OCI-LY1 (cell line): ENCODE results near the gene STAM.
"Not testable (repeated sequence)": the region's sequence is repeated elsewhere in the genome, so short reads cannot be mapped to it uniquely, and the experiment has no call there.

Experiments used
- H2AFZ ChIP-seq: fragments of 200-600 bp; sonication (generic), shearing (Covaris generic); 2 replicates; pipeline ENCODE4 v1.6.0; 2014; ENCODE audit warnings: antibody characterized with exemption, mild to moderate bottlenecking, low read length
- H3F3A ChIP-seq: fragments of 200-600 bp; sonication (generic), shearing (Covaris generic); 2 replicates; pipeline ENCODE4 v1.6.0; 2014; ENCODE audit warnings: mild to moderate bottlenecking, antibody characterized with exemption, low read length, moderate library complexity; ENCODE audit not compliant: insufficient read depth
- H3K27ac ChIP-seq: fragments of 200-600 bp; sonication (generic); 2 replicates; pipeline ENCODE4 v1.5.1; 2014; ENCODE audit warnings: low read length, mixed run types, mild to moderate bottlenecking, low read depth; ENCODE audit not compliant: poor library complexity, severe bottlenecking
- H3K27me3 ChIP-seq: fragments of 200-600 bp; sonication (generic); 2 replicates; pipeline ENCODE4 v1.6.0; 2014; ENCODE audit warnings: antibody characterized with exemption, mild to moderate bottlenecking, low read length, moderate library complexity; ENCODE audit not compliant: insufficient read depth
- H3K36me3 ChIP-seq: fragments of 200-600 bp; sonication (generic); 2 replicates; pipeline ENCODE4 v1.6.1; 2014; ENCODE audit warnings: mild to moderate bottlenecking, antibody characterized with exemption, low read length, moderate library complexity, mixed read lengths; ENCODE audit not compliant: insufficient read depth
- H3K4me1 ChIP-seq: fragments of 200-600 bp; sonication (generic); 2 replicates; pipeline ENCODE4 v1.5.1; 2014; ENCODE audit warnings: mild to moderate bottlenecking, low read length, moderate library complexity; ENCODE audit not compliant: insufficient read depth, severe bottlenecking
- H3K4me2 ChIP-seq: fragments of 200-600 bp; sonication (generic), shearing (Covaris generic); 2 replicates; pipeline ENCODE4 v1.6.1; 2014; ENCODE audit warnings: low read length
- H3K4me3 ChIP-seq: fragments of 200-600 bp; sonication (generic); 2 replicates; pipeline ENCODE4 v1.5.1; 2014; ENCODE audit warnings: low read length, low read depth, mild to moderate bottlenecking, mixed read lengths; ENCODE audit not compliant: poor library complexity, severe bottlenecking
- H3K79me2 ChIP-seq: fragments of 200-600 bp; shearing (Covaris generic); 2 replicates; pipeline ENCODE4 v1.6.1; 2016; ENCODE audit warnings: mixed run types, low read length, mixed read lengths; ENCODE audit not compliant: insufficient read depth
- H3K9ac ChIP-seq: fragments of 200-600 bp; sonication (generic), shearing (Covaris generic); 2 replicates; pipeline ENCODE4 v1.6.1; 2014; ENCODE audit warnings: mild to moderate bottlenecking, low read length, mixed read lengths
- H3K9me2 ChIP-seq: fragments of 200-600 bp; sonication (generic), shearing (Covaris generic); 2 replicates; pipeline ENCODE4 v1.6.1; 2014; ENCODE audit warnings: low read depth, mild to moderate bottlenecking, low read length, mixed read lengths
- H3K9me3 ChIP-seq: fragments of 200-600 bp; shearing (Covaris generic); 2 replicates; pipeline ENCODE4 v1.6.1; 2014; ENCODE audit warnings: low read length, mixed read lengths
- H4K20me1 ChIP-seq: fragments of 200-600 bp; sonication (generic), shearing (Covaris generic); 2 replicates; pipeline ENCODE4 v1.6.0; 2016; ENCODE audit warnings: mild to moderate bottlenecking, low read length; ENCODE audit not compliant: insufficient read depth
- EZH2 ChIP-seq: fragments of 200-600 bp; sonication (generic), shearing (Covaris generic); IDR thresholded peaks from 2 replicates; pipeline ENCODE4 v1.8.0; 2017; ENCODE audit warnings: borderline replicate concordance, mixed run types, mild to moderate bottlenecking, antibody characterized with exemption, low read length, moderate library complexity, mixed read lengths
- TF ChIP-seq, protein P1 (sequence below): fragments of 200-600 bp; sonication (generic), shearing (Covaris generic); IDR thresholded peaks from 2 replicates; pipeline ENCODE4 v1.5.1; 2017; ENCODE audit warnings: mild to moderate bottlenecking, antibody characterized with exemption, low read length, moderate library complexity, mixed read lengths

Gene STAM

DNA sequence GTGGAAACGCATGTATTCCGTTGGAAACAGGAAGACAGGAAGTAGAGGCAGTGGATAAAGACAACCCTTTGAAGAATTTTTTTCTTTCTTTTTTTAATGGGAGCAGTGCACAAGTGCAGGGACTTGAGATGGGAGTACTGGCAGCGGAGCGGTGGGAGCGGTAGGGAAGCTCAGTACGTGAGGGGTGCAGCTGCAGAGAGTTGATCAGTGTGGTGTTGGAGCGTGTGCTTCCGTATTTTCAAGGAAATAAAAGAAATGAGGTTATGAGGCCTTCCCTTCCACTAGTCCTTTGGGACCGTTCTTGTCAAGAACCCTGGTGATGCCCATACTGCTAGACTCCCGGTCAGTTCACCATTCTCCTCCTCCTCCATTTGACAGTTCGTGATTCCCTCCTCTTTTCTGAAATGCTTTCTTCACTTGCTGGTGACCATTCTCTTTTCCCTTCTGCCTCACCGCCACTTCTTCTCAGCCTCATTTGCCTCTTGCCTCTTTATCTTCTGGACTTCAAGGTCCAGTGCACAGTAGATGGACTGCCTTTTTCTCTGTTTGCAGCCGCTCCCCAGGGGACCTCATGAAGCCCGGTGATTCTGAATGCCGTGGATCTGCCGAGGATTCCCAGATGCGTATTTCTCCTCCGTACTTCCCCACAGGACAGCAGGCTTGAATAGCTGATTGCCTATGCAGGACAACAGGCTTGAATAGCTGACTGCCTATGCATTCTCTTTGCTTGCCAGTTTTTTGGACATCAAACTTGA is 68.9 kb downstream of the STAM start:
- Histone ChIP-seq H2AFZ (no peak overlapping the region), H3K4me1 (no peaks in the 10 kb centered on the region), H3K79me2 (no peaks in the 10 kb centered on the region), H3K9me2 (no peaks in the 10 kb centered on the region), H3K9ac (no peak overlapping the region), H3K4me2 (no peak overlapping the region), H3K27me3 (no peaks in the 10 kb centered on the region), H3K36me3 (peaks cover 50% of the 10 kb centered on the region), H3K9me3 (no peaks in the 10 kb centered on the region), H4K20me1 (no peaks in the 10 kb centered on the region), H3K4me3 (no peak overlapping the region), H3K27ac (no peak overlapping the region), H3F3A (no peaks in the 10 kb centered on the region)
- TF ChIP-seq EZH2: no peak
- TF ChIP-seq, protein P1, sequence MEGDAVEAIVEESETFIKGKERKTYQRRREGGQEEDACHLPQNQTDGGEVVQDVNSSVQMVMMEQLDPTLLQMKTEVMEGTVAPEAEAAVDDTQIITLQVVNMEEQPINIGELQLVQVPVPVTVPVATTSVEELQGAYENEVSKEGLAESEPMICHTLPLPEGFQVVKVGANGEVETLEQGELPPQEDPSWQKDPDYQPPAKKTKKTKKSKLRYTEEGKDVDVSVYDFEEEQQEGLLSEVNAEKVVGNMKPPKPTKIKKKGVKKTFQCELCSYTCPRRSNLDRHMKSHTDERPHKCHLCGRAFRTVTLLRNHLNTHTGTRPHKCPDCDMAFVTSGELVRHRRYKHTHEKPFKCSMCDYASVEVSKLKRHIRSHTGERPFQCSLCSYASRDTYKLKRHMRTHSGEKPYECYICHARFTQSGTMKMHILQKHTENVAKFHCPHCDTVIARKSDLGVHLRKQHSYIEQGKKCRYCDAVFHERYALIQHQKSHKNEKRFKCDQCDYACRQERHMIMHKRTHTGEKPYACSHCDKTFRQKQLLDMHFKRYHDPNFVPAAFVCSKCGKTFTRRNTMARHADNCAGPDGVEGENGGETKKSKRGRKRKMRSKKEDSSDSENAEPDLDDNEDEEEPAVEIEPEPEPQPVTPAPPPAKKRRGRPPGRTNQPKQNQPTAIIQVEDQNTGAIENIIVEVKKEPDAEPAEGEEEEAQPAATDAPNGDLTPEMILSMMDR: no peak

DNA sequence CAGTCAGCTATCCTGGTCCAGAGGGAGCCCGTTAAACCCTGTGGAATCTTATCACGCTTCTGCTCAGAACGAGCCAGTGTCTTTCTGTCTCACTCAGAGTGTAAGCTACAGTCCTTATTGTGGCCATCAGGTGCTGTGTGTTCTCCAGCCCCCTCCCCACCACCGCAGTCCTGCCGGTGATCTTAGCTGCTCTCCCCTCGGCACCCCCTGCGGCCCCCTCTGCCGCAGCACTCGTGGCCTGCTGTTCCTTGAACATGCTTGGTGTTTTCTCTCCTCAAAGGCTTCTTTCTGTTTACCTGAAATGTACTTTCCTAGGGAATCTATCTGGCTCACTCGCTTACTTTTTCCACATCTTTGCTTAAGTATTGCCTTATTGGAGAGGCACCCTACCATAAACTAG is 69.8 kb downstream of the STAM start:
- no peaks in the 10 kb centered on the region for H3K9me3 ChIP-seq
- no peaks in the 10 kb centered on the region for H3K4me1 ChIP-seq
- H3K79me2 ChIP-seq: no peaks in the 10 kb centered on the region
- no peak overlapping the region for H3K27ac ChIP-seq
- no peak overlapping the region for H2AFZ ChIP-seq
- TF ChIP-seq EZH2: no peak
- TF ChIP-seq, protein P1: no peak
- H3K27me3 ChIP-seq: no peaks in the 10 kb centered on the region
- no peaks in the 10 kb centered on the region for H3F3A ChIP-seq
- no peak overlapping the region for H3K9ac ChIP-seq
- H3K36me3 ChIP-seq: peaks cover 47% of the 10 kb centered on the region
- no peak overlapping the region for H3K4me3 ChIP-seq
- H4K20me1 ChIP-seq: no peaks in the 10 kb centered on the region
- H3K9me2 ChIP-seq: no peaks in the 10 kb centered on the region
- H3K4me2 ChIP-seq: no peak overlapping the region

DNA sequence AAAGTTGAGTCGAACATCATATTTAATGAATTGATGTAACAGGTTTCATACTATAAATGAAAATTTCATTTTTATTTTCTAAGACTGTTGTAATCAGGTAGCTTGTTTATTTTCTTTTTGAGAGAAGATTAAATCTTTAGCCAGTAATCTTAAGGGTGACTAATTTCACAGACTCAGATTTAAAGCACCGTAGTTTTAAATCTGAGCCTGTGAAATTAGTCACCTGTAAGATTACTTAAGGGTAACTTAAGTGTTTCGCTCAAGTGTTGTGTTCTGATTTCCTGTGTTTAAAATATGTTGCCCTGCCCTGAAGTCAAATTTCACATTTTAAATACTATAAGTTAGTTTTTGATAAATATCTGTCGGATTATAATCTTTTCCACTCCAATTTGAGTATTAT is 72.2 kb downstream of the STAM start:
- no peaks in the 10 kb centered on the region for H4K20me1 ChIP-seq
- H3K27me3 ChIP-seq: no peaks in the 10 kb centered on the region
- H3K36me3 ChIP-seq: peaks cover 38% of the 10 kb centered on the region
- no peak overlapping the region for H3K27ac ChIP-seq
- H3K9me3 ChIP-seq: no peaks in the 10 kb centered on the region
- H3K4me1 ChIP-seq: no peaks in the 10 kb centered on the region
- no peak for TF ChIP-seq EZH2
- TF ChIP-seq, protein P1: no peak
- H3K9ac ChIP-seq: no peak overlapping the region
- H3K4me3 ChIP-seq: no peak overlapping the region
- no peaks in the 10 kb centered on the region for H3K79me2 ChIP-seq
- no peaks in the 10 kb centered on the region for H3K9me2 ChIP-seq
- H2AFZ ChIP-seq: no peak overlapping the region
- no peaks in the 10 kb centered on the region for H3F3A ChIP-seq
- H3K4me2 ChIP-seq: no peak overlapping the region

DNA sequence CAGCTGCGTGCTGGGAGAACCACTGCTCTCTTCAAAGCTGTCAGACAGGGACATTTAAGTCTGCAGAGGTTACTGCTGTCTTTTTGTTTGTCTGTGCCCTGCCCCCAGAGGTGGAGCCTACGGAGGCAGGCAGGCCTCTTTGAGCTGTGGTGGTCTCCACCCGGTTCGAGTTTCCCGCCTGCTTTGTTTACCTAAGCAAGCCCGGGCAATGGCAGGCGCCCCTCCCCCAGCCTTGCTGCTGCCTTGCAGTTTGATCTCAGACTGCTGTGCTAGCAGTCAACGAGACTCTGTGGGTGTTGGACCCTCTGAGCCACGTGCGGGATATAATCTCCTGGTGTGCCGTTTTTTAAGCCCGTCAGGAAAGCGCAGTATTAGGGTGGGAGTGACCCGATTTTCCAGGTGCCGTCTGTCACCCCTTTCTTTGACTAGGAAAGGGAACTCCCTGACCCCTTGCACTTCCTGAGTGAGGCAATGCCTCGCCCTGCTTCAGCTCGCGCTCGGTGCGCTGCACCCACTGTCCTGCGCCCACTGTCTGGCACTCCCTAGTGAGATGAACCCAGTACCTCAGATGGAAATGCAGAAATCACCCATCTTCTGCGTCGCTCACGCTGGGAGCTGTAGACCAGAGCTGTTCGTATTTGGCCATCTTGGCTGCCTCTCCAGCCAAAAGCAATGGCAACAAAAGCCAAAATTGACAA is 78.5 kb downstream of the STAM start:
- H3K9me2 ChIP-seq, H3K79me2 ChIP-seq, H3K9me3 ChIP-seq, H3K4me2 ChIP-seq, H3K4me3 ChIP-seq, H2AFZ ChIP-seq, H3K27ac ChIP-seq, H3K9ac ChIP-seq, H3K27me3 ChIP-seq, H3K36me3 ChIP-seq, H3K4me1 ChIP-seq, H3F3A ChIP-seq, H4K20me1 ChIP-seq: not testable (repeated sequence)
